GM18858 (cell line): ENCODE results near the gene PRRG2.
A peak's percentile ranks its signal among the peaks of the same experiment; 100 is the strongest.

Experiments
- ATAC-seq: cut with Tn5 transposase; IDR thresholded peaks from one replicate; pipeline ENCODE4 v1.9.1; 2021; ENCODE audit not compliant: unreplicated experiment

PRRG2 gene

DNA sequence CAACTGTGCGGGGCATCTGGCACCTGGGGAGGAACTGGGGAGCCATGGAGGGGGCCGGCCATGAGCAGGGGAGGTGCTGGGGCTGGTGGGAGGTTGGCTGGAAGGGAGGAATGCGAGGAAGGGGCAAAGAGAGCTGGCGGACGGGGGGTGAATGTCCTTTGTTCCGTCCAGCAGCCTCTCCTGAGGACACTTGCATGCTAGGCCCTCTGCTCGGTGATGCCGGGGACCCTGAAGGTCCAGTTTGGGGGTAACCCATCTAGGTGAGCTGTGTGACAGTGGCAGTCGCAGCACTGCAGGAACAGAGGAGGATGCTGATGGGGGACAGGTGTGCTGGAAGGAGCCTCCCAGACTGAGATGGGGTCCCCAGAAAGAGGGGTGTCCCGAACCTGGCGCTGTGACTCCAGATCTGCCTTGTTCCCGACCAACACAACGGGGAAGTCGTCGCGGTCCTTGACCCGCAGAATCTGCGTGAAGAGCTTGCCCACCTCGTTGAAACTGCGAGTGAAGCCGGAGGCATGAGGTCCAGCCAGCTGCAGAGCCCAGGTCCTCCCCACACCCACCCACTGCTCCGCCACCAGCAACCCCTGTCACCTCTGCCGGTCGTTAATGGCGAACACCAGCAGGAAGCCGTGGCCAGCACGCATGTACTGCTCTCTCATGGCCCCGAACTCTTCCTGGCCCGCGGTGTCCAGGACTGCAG lies 55.3 kb downstream of the PRRG2 start:
- ATAC-seq = no peak

DNA sequence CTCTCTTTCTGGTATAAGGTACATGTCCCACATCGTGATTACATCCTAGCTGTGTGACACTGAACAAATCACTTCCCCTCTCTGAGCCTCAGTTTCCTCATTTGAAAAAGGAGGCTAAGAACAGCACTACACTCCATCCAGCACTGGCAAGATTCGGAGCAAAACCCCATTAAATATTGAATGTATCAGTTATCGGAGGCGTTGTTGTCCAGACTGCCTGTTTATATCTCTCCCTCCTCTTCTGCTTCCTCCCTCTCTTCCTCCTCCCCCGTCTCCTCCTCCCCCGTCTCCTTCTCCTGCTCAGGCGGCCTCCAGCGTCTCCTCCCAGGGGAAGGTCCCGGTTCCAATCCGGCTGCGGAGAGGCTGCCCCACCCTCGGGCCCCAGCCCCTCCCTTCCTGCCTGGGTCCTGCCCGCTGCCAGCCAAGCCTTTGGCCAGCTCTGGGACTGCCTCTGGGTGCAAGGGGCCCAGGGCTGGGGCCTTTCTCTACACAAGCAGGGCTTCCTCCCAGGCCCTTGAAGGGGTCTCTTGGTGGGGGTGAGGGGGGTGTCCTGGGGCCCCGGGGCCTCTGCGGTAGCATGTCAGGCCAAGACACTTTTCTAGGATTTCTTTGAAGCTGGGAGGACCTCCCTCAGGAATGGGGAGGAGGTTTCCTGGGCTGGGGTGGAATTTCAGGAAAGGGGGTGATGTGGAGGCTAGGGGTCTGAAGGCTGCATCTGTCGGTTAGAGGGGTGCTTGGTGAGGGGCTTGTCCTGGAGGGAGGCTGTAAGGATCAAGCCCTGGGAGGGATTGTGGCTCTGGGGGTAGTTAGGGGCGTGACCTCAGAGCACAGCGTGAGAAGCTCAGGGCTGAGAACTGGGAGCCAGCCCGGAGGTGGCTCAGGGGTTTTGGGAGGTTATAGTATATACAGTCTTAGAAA lies 57.0 kb downstream of the PRRG2 start:
- no peak for ATAC-seq

DNA sequence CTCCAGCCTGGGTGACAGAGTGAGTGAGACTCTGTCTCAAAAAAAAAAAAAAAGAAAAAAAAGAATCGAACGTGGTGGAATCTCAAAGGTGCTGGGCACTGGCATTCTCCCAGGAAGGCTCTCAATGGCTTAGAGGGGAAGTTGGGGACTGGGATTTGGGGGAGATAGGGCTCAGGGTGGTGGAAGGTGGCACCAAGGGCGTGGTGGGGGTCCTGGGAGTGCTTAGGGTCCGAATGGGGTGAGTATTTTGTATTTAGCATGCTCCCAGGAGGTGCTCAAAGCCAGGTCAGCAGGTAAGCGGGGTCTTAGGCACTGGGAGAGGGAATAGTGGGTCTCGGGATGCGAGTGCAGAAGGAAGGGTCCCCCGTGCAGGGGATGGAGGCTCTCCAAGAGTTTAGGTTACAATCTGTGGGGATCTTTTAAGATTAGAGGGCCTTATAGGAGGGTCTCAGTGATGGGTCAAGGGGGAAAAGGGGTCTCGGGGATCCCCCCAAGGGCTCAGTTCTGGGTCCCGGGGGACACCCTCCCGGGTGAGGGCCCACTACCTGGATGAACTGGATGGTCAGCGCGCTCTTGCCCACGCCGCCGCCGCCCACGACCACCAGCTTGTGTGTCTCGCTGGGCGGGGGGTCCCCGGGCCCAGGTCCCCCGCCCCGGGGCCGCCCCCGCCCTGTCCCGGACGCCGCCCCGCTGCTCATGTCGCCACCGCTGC lies 58.4 kb downstream of the PRRG2 start:
- no peak for ATAC-seq

- peak; percentile 52 for ATAC-seq
Observed at GRCh38 chr19:49640113-49640898, 59.2 kb downstream of the PRRG2 start, which contains the start of gene RRAS. RRAS (minus strand) TSS chr19:49640143; CDS start chr19:49640098, 45 bp downstream.
